Measurements from ENCODE around the gene C11orf68.
"Not testable (repeated sequence)": the region's sequence is repeated elsewhere in the genome, so short reads cannot be mapped to it uniquely, and the experiment has no call there.

C11orf68 gene

GRCh38 chr11:65952052-65952521 is 33.2 kb upstream of the C11orf68 start:
- no peak for DNase-seq (ENCODE audit: low read depth)
- H3K4me3 ChIP-seq (ENCODE audit: control insufficient read depth, low read depth, low read length): no peak overlapping the region
- TF ChIP-seq, protein P1, sequence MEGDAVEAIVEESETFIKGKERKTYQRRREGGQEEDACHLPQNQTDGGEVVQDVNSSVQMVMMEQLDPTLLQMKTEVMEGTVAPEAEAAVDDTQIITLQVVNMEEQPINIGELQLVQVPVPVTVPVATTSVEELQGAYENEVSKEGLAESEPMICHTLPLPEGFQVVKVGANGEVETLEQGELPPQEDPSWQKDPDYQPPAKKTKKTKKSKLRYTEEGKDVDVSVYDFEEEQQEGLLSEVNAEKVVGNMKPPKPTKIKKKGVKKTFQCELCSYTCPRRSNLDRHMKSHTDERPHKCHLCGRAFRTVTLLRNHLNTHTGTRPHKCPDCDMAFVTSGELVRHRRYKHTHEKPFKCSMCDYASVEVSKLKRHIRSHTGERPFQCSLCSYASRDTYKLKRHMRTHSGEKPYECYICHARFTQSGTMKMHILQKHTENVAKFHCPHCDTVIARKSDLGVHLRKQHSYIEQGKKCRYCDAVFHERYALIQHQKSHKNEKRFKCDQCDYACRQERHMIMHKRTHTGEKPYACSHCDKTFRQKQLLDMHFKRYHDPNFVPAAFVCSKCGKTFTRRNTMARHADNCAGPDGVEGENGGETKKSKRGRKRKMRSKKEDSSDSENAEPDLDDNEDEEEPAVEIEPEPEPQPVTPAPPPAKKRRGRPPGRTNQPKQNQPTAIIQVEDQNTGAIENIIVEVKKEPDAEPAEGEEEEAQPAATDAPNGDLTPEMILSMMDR (IDR thresholded peaks at IDR 0.05; ENCODE audit: control insufficient read depth, insufficient read depth, low read depth, low read length, missing control alignments): no peak

DNA sequence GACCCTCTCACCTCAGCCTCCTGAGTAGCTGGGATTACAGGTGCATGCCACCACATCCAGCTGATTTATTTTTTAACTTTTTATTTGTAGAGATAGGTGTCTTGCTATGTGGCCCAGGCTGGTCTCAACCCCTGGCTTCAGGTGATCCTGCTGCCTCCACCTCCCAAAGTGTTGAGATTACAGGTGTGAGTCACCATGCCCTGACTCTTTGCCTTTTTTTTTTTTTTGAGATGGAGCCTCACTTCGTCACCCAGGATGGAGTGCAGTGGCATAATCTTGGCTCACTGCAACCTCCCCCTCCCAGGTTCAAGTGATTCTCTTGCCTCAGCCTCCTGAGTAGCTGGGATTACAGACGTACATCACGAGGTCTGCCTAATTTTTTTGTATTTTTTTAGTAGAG is 32.8 kb upstream of the C11orf68 start:
- DNase-seq (ENCODE audit: low read depth); H3K4me3 ChIP-seq (ENCODE audit: control insufficient read depth, low read depth, low read length): not testable (repeated sequence)

DNA sequence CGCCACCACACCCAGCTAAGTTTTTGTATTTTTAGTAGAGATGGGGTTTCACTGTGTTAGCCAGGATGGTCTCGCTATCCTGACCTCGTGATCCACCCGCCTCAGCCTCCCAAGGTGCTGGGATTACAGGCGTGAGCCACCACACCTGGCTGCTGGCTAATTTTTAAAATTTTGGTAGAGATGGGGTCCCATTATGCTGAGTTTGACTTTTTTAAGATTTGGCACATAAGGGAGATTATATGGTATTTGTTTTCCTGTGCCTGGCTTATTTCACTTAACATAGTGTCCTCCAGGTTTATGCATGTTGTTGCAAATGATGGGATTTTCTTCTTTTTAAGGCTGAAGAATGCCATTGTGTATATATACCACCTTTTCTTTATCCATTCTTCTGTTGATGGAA is 31.8 kb upstream of the C11orf68 start:
- H3K4me3 ChIP-seq (ENCODE audit: control insufficient read depth, low read depth, low read length); DNase-seq (ENCODE audit: low read depth): not testable (repeated sequence)

DNA sequence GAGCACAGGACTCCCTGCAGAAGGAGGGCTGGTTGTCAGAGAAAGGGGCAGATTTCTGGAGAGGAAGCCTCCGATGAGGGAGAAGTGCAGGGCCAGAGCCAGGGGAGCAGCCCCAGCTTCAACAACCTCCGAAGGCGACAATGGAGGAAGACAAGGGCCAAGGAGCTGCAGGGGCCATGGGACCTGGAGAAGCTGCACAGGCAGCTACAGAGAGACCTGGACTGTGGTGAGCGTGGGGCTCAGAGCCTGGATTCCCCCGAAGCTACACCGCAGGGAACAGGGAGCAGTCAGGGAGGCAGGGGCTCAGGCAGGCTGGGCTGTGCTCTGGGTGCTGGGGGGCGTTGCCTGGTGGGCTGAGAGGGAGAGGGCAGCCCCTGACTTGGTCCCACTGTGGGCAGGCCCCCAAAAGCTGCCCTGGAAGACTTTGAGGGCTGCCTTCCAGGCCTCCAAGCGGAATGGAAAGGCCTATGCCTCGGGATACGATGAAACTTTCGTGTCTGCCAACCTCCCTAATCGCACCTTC is 28.8 kb upstream of the C11orf68 start:
- no peak for DNase-seq (ENCODE audit: low read depth)
- no peak overlapping the region for H3K4me3 ChIP-seq (ENCODE audit: control insufficient read depth, low read depth, low read length)
- TF ChIP-seq, protein P1 (IDR thresholded peaks at IDR 0.05; ENCODE audit: control insufficient read depth, insufficient read depth, low read depth, low read length, missing control alignments): no peak

DNA sequence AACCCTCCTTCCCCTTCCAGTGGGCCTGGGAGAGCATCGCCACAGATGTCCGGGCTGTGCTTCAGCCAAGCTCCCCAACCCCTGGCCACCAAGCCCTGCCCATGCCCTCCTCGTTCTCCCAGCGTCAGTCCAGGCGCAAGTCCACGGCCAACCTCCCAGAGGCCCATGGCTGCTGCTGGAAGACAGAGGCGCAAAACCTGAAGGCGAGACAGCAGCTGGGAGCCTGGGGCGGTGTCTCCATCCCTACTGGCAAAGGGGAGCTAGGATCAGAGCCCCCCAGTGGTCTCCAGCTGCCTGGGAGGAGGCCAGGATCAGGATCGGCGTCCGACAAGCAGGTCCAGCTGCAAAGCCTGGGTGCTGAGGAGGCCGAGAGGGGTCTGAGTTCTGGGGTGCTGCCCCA is 28.3 kb upstream of the C11orf68 start:
- H3K4me3 ChIP-seq (ENCODE audit: control insufficient read depth, low read depth, low read length): no peak overlapping the region
- DNase-seq (ENCODE audit: low read depth): no peak
- TF ChIP-seq, protein P1 (IDR thresholded peaks at IDR 0.05; ENCODE audit: control insufficient read depth, insufficient read depth, low read depth, low read length, missing control alignments): no peak

- DNase-seq (ENCODE audit: low read depth): no peak
- TF ChIP-seq, protein P1 (IDR thresholded peaks at IDR 0.05; ENCODE audit: control insufficient read depth, insufficient read depth, low read depth, low read length, missing control alignments): no peak
- no peak overlapping the region for H3K4me3 ChIP-seq (ENCODE audit: control insufficient read depth, low read depth, low read length)
Observed at GRCh38 chr11:65946655-65947054, 27.8 kb upstream of the C11orf68 start.

DNA sequence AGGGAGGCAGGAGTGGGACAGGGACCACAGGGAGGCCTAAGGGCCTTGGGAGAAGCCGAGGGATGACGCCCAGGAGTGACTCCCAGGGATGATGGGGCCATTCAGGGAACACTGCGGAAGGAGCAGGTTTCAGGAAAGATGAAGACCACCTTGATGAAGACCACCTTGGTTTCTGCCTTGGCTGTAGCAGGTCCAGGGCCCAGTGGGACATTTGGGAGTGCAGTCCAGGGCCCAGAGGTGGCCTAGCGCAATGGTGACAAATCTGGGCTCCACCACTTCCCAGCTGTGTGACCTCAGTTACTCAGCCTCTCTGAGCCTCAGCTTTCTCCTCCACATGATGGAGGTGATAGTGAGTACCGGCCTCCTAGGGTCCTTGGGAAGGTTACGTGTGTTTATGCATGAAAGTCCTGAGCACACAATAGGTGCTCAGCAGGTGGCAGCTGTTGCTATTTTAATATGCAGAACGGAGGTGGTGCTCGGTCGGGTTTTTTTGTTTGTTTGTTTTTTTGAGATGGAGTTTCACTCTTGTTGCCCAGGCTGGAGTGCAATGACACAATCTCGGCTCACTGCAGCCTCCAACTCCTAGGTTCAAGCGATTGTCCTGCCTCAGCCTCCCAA is 27.2 kb upstream of the C11orf68 start:
- H3K4me3 ChIP-seq (ENCODE audit: control insufficient read depth, low read depth, low read length): no peak overlapping the region
- TF ChIP-seq, protein P1 (IDR thresholded peaks at IDR 0.05; ENCODE audit: control insufficient read depth, insufficient read depth, low read depth, low read length, missing control alignments): no peak

GRCh38 chr11:65945430-65945911 is 26.6 kb upstream of the C11orf68 start, which contains the start of gene TSGA10IP:
TSGA10IP (plus strand) TSS chr11:65945480; CDS start chr11:65945676, 196 bp downstream.
- no peak within 1 kb of the TSS for H3K4me3 ChIP-seq (ENCODE audit: control insufficient read depth, low read depth, low read length)
- no peak for DNase-seq (ENCODE audit: low read depth)
- TF ChIP-seq, protein P1 (IDR thresholded peaks at IDR 0.05; ENCODE audit: control insufficient read depth, insufficient read depth, low read depth, low read length, missing control alignments): no peak

More for the DNA sequence above, 27.2 kb upstream of the C11orf68 start:
- DNase-seq (ENCODE audit: low read depth): no peak

Measured in AG09309 (cell line).